ENCODE data around the gene ZWILCH.

DNA sequence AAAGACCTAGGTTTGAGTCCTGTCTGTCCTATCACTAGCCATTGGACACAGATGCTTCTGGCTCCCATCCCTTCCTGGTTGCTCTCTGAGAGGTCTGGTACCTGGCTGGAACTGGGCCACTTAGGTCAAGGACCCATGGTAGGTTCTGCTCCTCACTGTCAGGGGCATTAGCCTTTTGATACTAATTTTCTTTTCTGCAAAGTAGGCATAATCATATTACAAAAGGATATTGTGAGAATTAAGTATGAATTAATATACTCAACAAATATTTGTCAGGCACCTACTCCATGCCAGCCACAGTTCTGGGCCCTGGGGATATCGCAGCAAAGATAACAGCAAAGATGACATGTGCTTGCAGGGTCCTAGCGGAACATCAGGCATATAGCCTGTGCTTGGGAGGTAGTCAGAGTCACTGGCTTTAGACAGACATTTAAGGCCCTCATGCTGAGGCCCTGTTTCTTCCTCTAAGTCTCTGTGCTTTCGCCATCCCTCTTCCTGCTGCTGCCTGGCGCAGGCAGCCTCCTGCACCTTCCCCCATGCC, 86.3 kb downstream of the ZWILCH start:
- TF ChIP-seq, protein P1, sequence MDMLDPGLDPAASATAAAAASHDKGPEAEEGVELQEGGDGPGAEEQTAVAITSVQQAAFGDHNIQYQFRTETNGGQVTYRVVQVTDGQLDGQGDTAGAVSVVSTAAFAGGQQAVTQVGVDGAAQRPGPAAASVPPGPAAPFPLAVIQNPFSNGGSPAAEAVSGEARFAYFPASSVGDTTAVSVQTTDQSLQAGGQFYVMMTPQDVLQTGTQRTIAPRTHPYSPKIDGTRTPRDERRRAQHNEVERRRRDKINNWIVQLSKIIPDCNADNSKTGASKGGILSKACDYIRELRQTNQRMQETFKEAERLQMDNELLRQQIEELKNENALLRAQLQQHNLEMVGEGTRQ (CRISPR knock-in tag; IDR thresholded peaks at IDR 0.05): no peak
- no peak for TF ChIP-seq SAP30 (IDR thresholded peaks at IDR 0.05; ENCODE audit: borderline replicate concordance, insufficient read depth, low read depth, low read length, poor library complexity, severe bottlenecking)
- TF ChIP-seq YY1 (IDR thresholded peaks at IDR 0.05; ENCODE audit: borderline replicate concordance in 1 of 3, control insufficient read depth in 1 of 3, extremely low read depth in 1 of 3, insufficient read depth in 3 of 3, insufficient read length in 1 of 3, insufficient replicate concordance in 2 of 3, low read depth in 1 of 3, low read length in 2 of 3): no peak
- no peak for TF ChIP-seq SMARCA5 (IDR thresholded peaks at IDR 0.05)
- no peak for TF ChIP-seq ZNF76 (CRISPR knock-in tag; IDR thresholded peaks at IDR 0.05; ENCODE audit: borderline replicate concordance)
- TF ChIP-seq, protein P2, sequence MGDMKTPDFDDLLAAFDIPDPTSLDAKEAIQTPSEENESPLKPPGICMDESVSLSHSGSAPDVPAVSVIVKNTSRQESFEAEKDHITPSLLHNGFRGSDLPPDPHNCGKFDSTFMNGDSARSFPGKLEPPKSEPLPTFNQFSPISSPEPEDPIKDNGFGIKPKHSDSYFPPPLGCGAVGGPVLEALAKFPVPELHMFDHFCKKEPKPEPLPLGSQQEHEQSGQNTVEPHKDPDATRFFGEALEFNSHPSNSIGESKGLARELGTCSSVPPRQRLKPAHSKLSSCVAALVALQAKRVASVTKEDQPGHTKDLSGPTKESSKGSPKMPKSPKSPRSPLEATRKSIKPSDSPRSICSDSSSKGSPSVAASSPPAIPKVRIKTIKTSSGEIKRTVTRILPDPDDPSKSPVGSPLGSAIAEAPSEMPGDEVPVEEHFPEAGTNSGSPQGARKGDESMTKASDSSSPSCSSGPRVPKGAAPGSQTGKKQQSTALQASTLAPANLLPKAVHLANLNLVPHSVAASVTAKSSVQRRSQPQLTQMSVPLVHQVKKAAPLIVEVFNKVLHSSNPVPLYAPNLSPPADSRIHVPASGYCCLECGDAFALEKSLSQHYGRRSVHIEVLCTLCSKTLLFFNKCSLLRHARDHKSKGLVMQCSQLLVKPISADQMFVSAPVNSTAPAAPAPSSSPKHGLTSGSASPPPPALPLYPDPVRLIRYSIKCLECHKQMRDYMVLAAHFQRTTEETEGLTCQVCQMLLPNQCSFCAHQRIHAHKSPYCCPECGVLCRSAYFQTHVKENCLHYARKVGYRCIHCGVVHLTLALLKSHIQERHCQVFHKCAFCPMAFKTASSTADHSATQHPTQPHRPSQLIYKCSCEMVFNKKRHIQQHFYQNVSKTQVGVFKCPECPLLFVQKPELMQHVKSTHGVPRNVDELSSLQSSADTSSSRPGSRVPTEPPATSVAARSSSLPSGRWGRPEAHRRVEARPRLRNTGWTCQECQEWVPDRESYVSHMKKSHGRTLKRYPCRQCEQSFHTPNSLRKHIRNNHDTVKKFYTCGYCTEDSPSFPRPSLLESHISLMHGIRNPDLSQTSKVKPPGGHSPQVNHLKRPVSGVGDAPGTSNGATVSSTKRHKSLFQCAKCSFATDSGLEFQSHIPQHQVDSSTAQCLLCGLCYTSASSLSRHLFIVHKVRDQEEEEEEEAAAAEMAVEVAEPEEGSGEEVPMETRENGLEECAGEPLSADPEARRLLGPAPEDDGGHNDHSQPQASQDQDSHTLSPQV (IDR thresholded peaks at IDR 0.05): no peak
- no peak for TF ChIP-seq ZNF146 (CRISPR knock-in tag; IDR thresholded peaks at IDR 0.05; ENCODE audit: unreplicated experiment)
- TF ChIP-seq FOSL1 (tag; conservative IDR thresholded peaks at IDR 0.05): no peak
- TF ChIP-seq, protein P3, sequence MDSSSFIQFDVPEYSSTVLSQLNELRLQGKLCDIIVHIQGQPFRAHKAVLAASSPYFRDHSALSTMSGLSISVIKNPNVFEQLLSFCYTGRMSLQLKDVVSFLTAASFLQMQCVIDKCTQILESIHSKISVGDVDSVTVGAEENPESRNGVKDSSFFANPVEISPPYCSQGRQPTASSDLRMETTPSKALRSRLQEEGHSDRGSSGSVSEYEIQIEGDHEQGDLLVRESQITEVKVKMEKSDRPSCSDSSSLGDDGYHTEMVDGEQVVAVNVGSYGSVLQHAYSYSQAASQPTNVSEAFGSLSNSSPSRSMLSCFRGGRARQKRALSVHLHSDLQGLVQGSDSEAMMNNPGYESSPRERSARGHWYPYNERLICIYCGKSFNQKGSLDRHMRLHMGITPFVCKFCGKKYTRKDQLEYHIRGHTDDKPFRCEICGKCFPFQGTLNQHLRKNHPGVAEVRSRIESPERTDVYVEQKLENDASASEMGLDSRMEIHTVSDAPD (CRISPR knock-in tag; IDR thresholded peaks at IDR 0.05): no peak
- TF ChIP-seq, protein P4, sequence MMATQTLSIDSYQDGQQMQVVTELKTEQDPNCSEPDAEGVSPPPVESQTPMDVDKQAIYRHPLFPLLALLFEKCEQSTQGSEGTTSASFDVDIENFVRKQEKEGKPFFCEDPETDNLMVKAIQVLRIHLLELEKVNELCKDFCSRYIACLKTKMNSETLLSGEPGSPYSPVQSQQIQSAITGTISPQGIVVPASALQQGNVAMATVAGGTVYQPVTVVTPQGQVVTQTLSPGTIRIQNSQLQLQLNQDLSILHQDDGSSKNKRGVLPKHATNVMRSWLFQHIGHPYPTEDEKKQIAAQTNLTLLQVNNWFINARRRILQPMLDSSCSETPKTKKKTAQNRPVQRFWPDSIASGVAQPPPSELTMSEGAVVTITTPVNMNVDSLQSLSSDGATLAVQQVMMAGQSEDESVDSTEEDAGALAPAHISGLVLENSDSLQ (IDR thresholded peaks at IDR 0.05): no peak
- TF ChIP-seq, protein P5, sequence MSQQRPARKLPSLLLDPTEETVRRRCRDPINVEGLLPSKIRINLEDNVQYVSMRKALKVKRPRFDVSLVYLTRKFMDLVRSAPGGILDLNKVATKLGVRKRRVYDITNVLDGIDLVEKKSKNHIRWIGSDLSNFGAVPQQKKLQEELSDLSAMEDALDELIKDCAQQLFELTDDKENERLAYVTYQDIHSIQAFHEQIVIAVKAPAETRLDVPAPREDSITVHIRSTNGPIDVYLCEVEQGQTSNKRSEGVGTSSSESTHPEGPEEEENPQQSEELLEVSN (IDR thresholded peaks at IDR 0.05; ENCODE audit: borderline replicate concordance in 1 of 2, extremely low read depth in 1 of 2, insufficient read depth in 1 of 2, insufficient read length in 1 of 2, low read depth in 1 of 2, low read length in 1 of 2, poor library complexity in 1 of 2, severe bottlenecking in 1 of 2): no peak
- TF ChIP-seq FOXK2 (conservative IDR thresholded peaks at IDR 0.05 in 1 of 2, IDR thresholded peaks at IDR 0.05 in 1 of 2; ENCODE audit: low read depth in 2 of 2): no peak
- TF ChIP-seq, protein P6, sequence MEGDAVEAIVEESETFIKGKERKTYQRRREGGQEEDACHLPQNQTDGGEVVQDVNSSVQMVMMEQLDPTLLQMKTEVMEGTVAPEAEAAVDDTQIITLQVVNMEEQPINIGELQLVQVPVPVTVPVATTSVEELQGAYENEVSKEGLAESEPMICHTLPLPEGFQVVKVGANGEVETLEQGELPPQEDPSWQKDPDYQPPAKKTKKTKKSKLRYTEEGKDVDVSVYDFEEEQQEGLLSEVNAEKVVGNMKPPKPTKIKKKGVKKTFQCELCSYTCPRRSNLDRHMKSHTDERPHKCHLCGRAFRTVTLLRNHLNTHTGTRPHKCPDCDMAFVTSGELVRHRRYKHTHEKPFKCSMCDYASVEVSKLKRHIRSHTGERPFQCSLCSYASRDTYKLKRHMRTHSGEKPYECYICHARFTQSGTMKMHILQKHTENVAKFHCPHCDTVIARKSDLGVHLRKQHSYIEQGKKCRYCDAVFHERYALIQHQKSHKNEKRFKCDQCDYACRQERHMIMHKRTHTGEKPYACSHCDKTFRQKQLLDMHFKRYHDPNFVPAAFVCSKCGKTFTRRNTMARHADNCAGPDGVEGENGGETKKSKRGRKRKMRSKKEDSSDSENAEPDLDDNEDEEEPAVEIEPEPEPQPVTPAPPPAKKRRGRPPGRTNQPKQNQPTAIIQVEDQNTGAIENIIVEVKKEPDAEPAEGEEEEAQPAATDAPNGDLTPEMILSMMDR (IDR thresholded peaks at IDR 0.05 in 2 of 3, conservative IDR thresholded peaks at IDR 0.05 in 1 of 3; ENCODE audit: insufficient read depth in 2 of 3, low read depth in 1 of 3, low read length in 3 of 3): no peak
